H1 (cell line): ENCODE measurements around the gene CD99. TPM values are rescaled to one million over a fixed set of nuclear protein-coding genes. Genes with fewer than 3 reads are reported as not detected.
"Not testable (repeated sequence)": the region's sequence is repeated elsewhere in the genome, so short reads cannot be mapped to it uniquely, and the experiment has no call there.

Source experiments
- CTCF ChIA-PET: fragments of 300-600 bp; sonication (Branson Sonifier 250); formaldehyde crosslinking; loops from one replicate; lab custom pipeline; 2021; ENCODE audit not compliant: partially characterized antibody; lab: Charles Lee
- POLR2A ChIA-PET: fragments of 300-600 bp; sonication (Branson Sonifier 250); formaldehyde crosslinking; loops from one replicate; lab custom pipeline; 2021; ENCODE audit warnings: inconsistent platforms; ENCODE audit not compliant: partially characterized antibody; lab: Charles Lee
- DNase-seq, 2 experiments: peaks; one replicate each; pipeline versions ENCODE4 v3.0.0 to v3.0.0-alpha.2; 2010 to 2022; ENCODE audit warnings: low spot score in 2 of 2, low read depth in 1 of 2, mixed read lengths in 1 of 2
- FAIRE-seq: peaks from 2 replicates; lab custom pipeline; 2011; peaks lifted over from hg19 to GRCh38; lab: Jason Lieb, UNC
- H2AFZ ChIP-seq: 2 replicates; pipeline ENCODE4 v1.8.1; 2012; ENCODE audit warnings: low read length, inconsistent platforms
- H2AK5ac ChIP-seq: 2 replicates; pipeline ENCODE4 v1.6.1; 2013; ENCODE audit warnings: low read depth, low read length
- H2BK120ac ChIP-seq: replicated peaks from 2 replicates; pipeline ENCODE3; 2013; ENCODE audit warnings: low read depth, low read length, inconsistent platforms
- H2BK12ac ChIP-seq: 2 replicates; pipeline ENCODE4 v1.6.1; 2013; ENCODE audit warnings: low read depth, low read length
- H2BK15ac ChIP-seq: 2 replicates; pipeline ENCODE4 v1.6.1; 2013; ENCODE audit warnings: low read length
- H2BK20ac ChIP-seq: 2 replicates; pipeline ENCODE4 v1.6.1; 2013; ENCODE audit warnings: low read length
- H2BK5ac ChIP-seq: 2 replicates; pipeline ENCODE4 v1.6.1; 2013; ENCODE audit warnings: low read depth, low read length
- H3K14ac ChIP-seq: 2 replicates; pipeline ENCODE4 v1.6.1; 2013; ENCODE audit warnings: inconsistent platforms; ENCODE audit not compliant: insufficient read length
- H3K18ac ChIP-seq: 2 replicates; pipeline ENCODE4 v1.6.1; 2013; ENCODE audit warnings: low read length; ENCODE audit errors: extremely low read depth
- H3K23ac ChIP-seq: 2 replicates; pipeline ENCODE4 v1.6.1; 2013; ENCODE audit warnings: inconsistent platforms; ENCODE audit not compliant: insufficient read length
- H3K23me2 ChIP-seq: 2 replicates; pipeline ENCODE4 v1.6.1; 2013; ENCODE audit warnings: low read depth, low read length
- H3K27ac ChIP-seq: 2 replicates; pipeline ENCODE4 v1.6.1; 2011; ENCODE audit warnings: low read depth, low read length, inconsistent platforms
- H3K27me3 ChIP-seq, 4 experiments: replicated peaks in 1 of 4; 1 replicate in 1 of 4; 2 replicates in 3 of 4; pipeline versions ENCODE4 v1.6.1 to v1.8.1; 2011 to 2013; ENCODE audit warnings: low read length in 3 of 4, mild to moderate bottlenecking in 3 of 4, inconsistent platforms in 2 of 4, mixed read lengths in 2 of 4, moderate library complexity in 1 of 4; ENCODE audit not compliant: control insufficient read depth in 3 of 4, insufficient read depth in 3 of 4; ENCODE audit errors: extremely low read depth in 1 of 4
- H3K36me3 ChIP-seq, 4 experiments: 2 replicates each; pipeline versions ENCODE4 v1.6.1 to v1.8.1; 2011 to 2013; ENCODE audit warnings: mild to moderate bottlenecking in 4 of 4, low read length in 3 of 4, moderate library complexity in 2 of 4, control low read depth in 1 of 4, inconsistent platforms in 1 of 4; ENCODE audit not compliant: insufficient read depth in 4 of 4, control insufficient read depth in 2 of 4
- H3K4ac ChIP-seq: replicated peaks from 2 replicates; pipeline ENCODE3; 2013; ENCODE audit warnings: low read length, low read depth, mixed read lengths, inconsistent platforms; ENCODE audit not compliant: insufficient read length
- H3K4me1 ChIP-seq, 4 experiments: replicated peaks in 1 of 4; 1 replicate in 1 of 4; 2 replicates in 3 of 4; pipeline versions ENCODE4 v1.6.1 to v1.8.1; 2011 to 2013; ENCODE audit warnings: low read length in 3 of 4, inconsistent platforms in 2 of 4, mixed read lengths in 1 of 4; ENCODE audit not compliant: insufficient read depth in 4 of 4, control insufficient read depth in 3 of 4
- H3K4me2 ChIP-seq, 2 experiments: 2 replicates each; pipeline versions ENCODE4 v1.6.1 to v1.8.1; 2011 to 2013; ENCODE audit warnings: low read depth in 2 of 2, low read length in 2 of 2, control low read depth in 1 of 2, inconsistent platforms in 1 of 2, mild to moderate bottlenecking in 1 of 2; ENCODE audit not compliant: insufficient read depth in 1 of 2
- H3K4me3 ChIP-seq, 4 experiments: fragments of 200-600, 300-600 bp in 1 of 4; sonication (generic), shearing (Covaris generic), sonication (Bioruptor Twin) in 1 of 4; 2 replicates each; pipeline versions ENCODE4 v1.5.1 to v1.8.1; 2011 to 2016; ENCODE audit warnings: low read length in 4 of 4, low read depth in 3 of 4, control low read depth in 2 of 4, inconsistent platforms in 2 of 4, mild to moderate bottlenecking in 2 of 4, mixed read lengths in 1 of 4, moderate library complexity in 1 of 4; ENCODE audit not compliant: insufficient read depth in 2 of 4; ENCODE audit errors: extremely low read depth in 1 of 4
- H3K56ac ChIP-seq: replicated peaks from 2 replicates; pipeline ENCODE3; 2013; ENCODE audit warnings: low read depth, mild to moderate bottlenecking, mixed read lengths, low read length, inconsistent platforms; ENCODE audit not compliant: insufficient read length
- H3K79me1 ChIP-seq: 2 replicates; pipeline ENCODE4 v1.6.1; 2013; ENCODE audit warnings: low read depth, low read length, control low read depth
- H3K79me2 ChIP-seq, 2 experiments: 2 replicates each; pipeline versions ENCODE4 v1.6.1 to v1.8.1; 2012 to 2013; ENCODE audit warnings: low read length in 2 of 2, mild to moderate bottlenecking in 2 of 2, inconsistent platforms in 1 of 2; ENCODE audit not compliant: insufficient read depth in 2 of 2, control insufficient read depth in 1 of 2
- H3K9ac ChIP-seq, 4 experiments: replicated peaks in 1 of 4; 1 replicate in 1 of 4; 2 replicates in 3 of 4; pipeline versions ENCODE4 v1.6.1 to v1.8.1; 2011 to 2013; ENCODE audit warnings: low read depth in 3 of 4, low read length in 3 of 4, control low read depth in 2 of 4, mild to moderate bottlenecking in 2 of 4, moderate library complexity in 2 of 4, inconsistent platforms in 1 of 4; ENCODE audit errors: extremely low read depth in 1 of 4
- H3K9me3 ChIP-seq, 2 experiments: 2 replicates each; pipeline versions ENCODE4 v1.6.1 to v1.8.1; 2012 to 2013; ENCODE audit warnings: mild to moderate bottlenecking in 2 of 2, moderate library complexity in 2 of 2, control low read depth in 1 of 2, inconsistent platforms in 1 of 2, low read depth in 1 of 2, low read length in 1 of 2, mixed read lengths in 1 of 2; ENCODE audit not compliant: insufficient read depth in 2 of 2
- H4K20me1 ChIP-seq, 2 experiments: replicated peaks in 1 of 2; 2 replicates each; pipeline versions ENCODE3 to v1.8.1; 2011 to 2013; ENCODE audit warnings: inconsistent platforms in 2 of 2, low read length in 2 of 2, mild to moderate bottlenecking in 1 of 2; ENCODE audit not compliant: insufficient read depth in 2 of 2, control insufficient read depth in 1 of 2
- H4K5ac ChIP-seq: 2 replicates; pipeline ENCODE4 v1.6.1; 2013; ENCODE audit warnings: low read length, low read depth, mixed read lengths, inconsistent platforms; ENCODE audit not compliant: insufficient read length
- H4K8ac ChIP-seq: 2 replicates; pipeline ENCODE4 v1.8.0; 2013; ENCODE audit warnings: mild to moderate bottlenecking, moderate library complexity, low read length, inconsistent platforms; ENCODE audit not compliant: insufficient read depth; ENCODE audit errors: extremely low read depth
- H4K91ac ChIP-seq: replicated peaks from 2 replicates; pipeline ENCODE3; 2013; ENCODE audit warnings: low read length, mixed read lengths, inconsistent platforms; ENCODE audit not compliant: insufficient read length
- BCL11A ChIP-seq, 2 experiments: IDR thresholded peaks; one replicate each; pipeline ENCODE4 v1.6.1; 2011; ENCODE audit warnings: low read depth in 2 of 2, low read length in 2 of 2, mild to moderate bottlenecking in 2 of 2
- CTBP2 ChIP-seq: IDR thresholded peaks from 2 replicates; pipeline ENCODE4 v1.7.0; 2011; ENCODE audit warnings: borderline replicate concordance, mild to moderate bottlenecking, moderate library complexity, mixed read lengths, low read length; ENCODE audit not compliant: insufficient read depth, insufficient read length
- EGR1 ChIP-seq: IDR thresholded peaks from 2 replicates; pipeline ENCODE4 v1.6.1; 2011; ENCODE audit warnings: low read depth, low read length, borderline replicate concordance
- MAFK ChIP-seq: IDR thresholded peaks from 2 replicates; pipeline ENCODE4 v1.6.1; 2012; ENCODE audit warnings: low read depth, mild to moderate bottlenecking, improper control_type of control experiment, low read length
- RBBP5 ChIP-seq: IDR thresholded peaks from 2 replicates; pipeline ENCODE4 v1.7.1; 2012; ENCODE audit warnings: low read depth, mild to moderate bottlenecking, inconsistent platforms, low read length, moderate library complexity, borderline replicate concordance
- WGBS, 2 experiments: shearing (Covaris generic) in 1 of 2; methylation state at CpG; one replicate each; pipeline versions ENCODE4 v1.1.6 to v1.1.7; 2013 to 2015; ENCODE audit warnings: low lambda C conversion rate in 2 of 2, mixed read lengths in 2 of 2, inconsistent platforms in 1 of 2, low coverage in 1 of 2, missing lambda C conversion rate in 1 of 2; ENCODE audit not compliant: insufficient replicate concordance in 2 of 2, insufficient coverage in 1 of 2, insufficient read length in 1 of 2; ENCODE audit errors: extremely low coverage in 1 of 2, missing lambda C conversion rate in 1 of 2; 5-methylcytosine and 5-hydroxymethylcytosine counted together
- polyA plus RNA-seq, 7 experiments: library from polyadenylated mRNA; depleted of rRNA in 3 of 7; stranded (reverse) in 5 of 7; unstranded in 2 of 7; fragments of >200 nt in 5 of 7; fragments of 200-250 nt in 2 of 7; gene quantifications; 1 replicate in 5 of 7; 2 replicates in 1 of 7; 4 replicates in 1 of 7; pipeline versions ENCODE4 v1.2.1 to v1.2.3, GENCODE V29; 2011 to 2013; ENCODE audit warnings: missing spikeins in 2 of 7, mixed read lengths in 2 of 7
- total RNA-seq: library from RNA; stranded (reverse); fragmentation: NEBNext Ultra II Directional; extraction: Animal tissue kit (Norgen Biotek cat#: 25700); gene quantifications from 2 replicates; pipeline ENCODE4 v1.2.1, GENCODE V29; 2021

The CD99 gene
- total and polyA plus RNA-seq, 2 of the 8 experiments (the other 6 are each of a cell fraction or from before 2014, with no cell fraction given): 30.1 to 47.8 TPM

DNA sequence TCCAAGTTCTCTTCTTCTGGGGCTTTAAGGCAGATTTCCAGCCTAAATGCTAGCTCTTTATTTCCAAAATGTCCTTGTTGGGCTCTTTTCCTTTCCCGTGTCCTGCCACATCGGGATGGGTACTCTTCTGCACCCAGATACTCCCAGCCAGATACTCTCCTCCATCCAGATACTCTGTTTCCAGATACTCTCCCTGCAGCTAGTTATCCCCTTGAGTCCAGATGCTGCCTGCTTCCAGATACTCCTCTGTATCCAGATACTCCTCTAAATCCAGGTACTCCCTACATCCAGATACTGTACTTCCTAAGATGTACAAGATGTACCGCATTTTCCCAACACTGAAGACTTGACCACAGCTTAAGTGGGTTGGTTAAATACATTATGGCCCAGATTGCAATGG, 50.3 kb downstream of the CD99 start (continued):
- TF ChIP-seq MAFK (no peak), RBBP5 (no peak), BCL11A (IDR thresholded peaks at IDR 0.05; ENCODE audit: low read depth in 2 of 2, low read length in 2 of 2) (no peak), CTBP2 (no peak), EGR1 (no peak)

GRCh38 chrX:2746250-2746649, 55.2 kb downstream of the CD99 start:
- H4K91ac ChIP-seq, H3K56ac ChIP-seq, H3K23me2 ChIP-seq, H3K4me2 ChIP-seq, H2AK5ac ChIP-seq, H3K9ac ChIP-seq, H2BK5ac ChIP-seq, CTCF ChIA-PET, H3K36me3 ChIP-seq, H2BK15ac ChIP-seq, H4K20me1 ChIP-seq, H3K27ac ChIP-seq, H4K8ac ChIP-seq, H3K14ac ChIP-seq, H2BK120ac ChIP-seq, H3K4me3 ChIP-seq, POLR2A ChIA-PET, H3K4ac ChIP-seq, H3K79me1 ChIP-seq, FAIRE-seq, H3K9me3 ChIP-seq, H3K23ac ChIP-seq, H3K4me1 ChIP-seq, H2BK20ac ChIP-seq, DNase-seq, H4K5ac ChIP-seq, H3K79me2 ChIP-seq, H3K27me3 ChIP-seq, H2BK12ac ChIP-seq, H3K18ac ChIP-seq, H2AFZ ChIP-seq: not testable (repeated sequence)
- 87% methylated on average over 6 of the region's 6 CpGs; no CpG with 5 or more reads in 1 of the 2 experiments for WGBS, 2 experiments
